HepG2 (cell line): ENCODE data around the gene ITIH3. TPM values are rescaled to one million over a fixed set of nuclear protein-coding genes. Genes with fewer than 3 reads are reported as not detected.

Experiments
- CENPT ChIP-seq: sonication (generic); formaldehyde crosslinking; IDR thresholded peaks from 2 replicates; pipeline ENCODE4 v1.8.0; 2022; ENCODE audit warnings: low read depth, mild to moderate bottlenecking, moderate library complexity, missing genetic modification reagents
- FOXP1 ChIP-seq, 2 experiments: fragments of 450-650 bp in 1 of 2; IDR thresholded peaks; 2 replicates each; pipeline ENCODE4 v1.6.1; 2017 to 2018; ENCODE audit warnings: antibody characterized with exemption in 1 of 2
- HCFC1 ChIP-seq: fragments of 150-350 bp; IDR thresholded peaks from 2 replicates; pipeline ENCODE4 v1.6.1; 2014; ENCODE audit warnings: low read depth, low read length
- HDAC6 ChIP-seq: fragments of 200-600 bp; sonication (generic); IDR thresholded peaks from 2 replicates; pipeline ENCODE4 v1.7.0; 2017; ENCODE audit warnings: mild to moderate bottlenecking, antibody characterized with exemption, low read length, low read depth
- KDM2A ChIP-seq: sonication (generic); formaldehyde crosslinking; IDR thresholded peaks from 2 replicates; pipeline ENCODE4 v1.4.0; 2020; ENCODE audit warnings: low read depth, missing genetic modification reagents, borderline replicate concordance
- MIXL1 ChIP-seq: IDR thresholded peaks from 2 replicates; pipeline ENCODE4 v1.6.1; 2016
- NCOA2 ChIP-seq: sonication (generic); formaldehyde crosslinking; IDR thresholded peaks from 2 replicates; pipeline ENCODE4 v1.8.0; 2022; ENCODE audit warnings: inconsistent platforms
- SIX4 ChIP-seq: sonication (generic); formaldehyde crosslinking; IDR thresholded peaks from 2 replicates; pipeline ENCODE4 v1.4.0; 2020; ENCODE audit warnings: missing genetic modification reagents
- SRF ChIP-seq: IDR thresholded peaks from 2 replicates; pipeline ENCODE4 v1.6.1; 2011; ENCODE audit warnings: mild to moderate bottlenecking, low read depth, low read length, moderate library complexity
- SRSF9 ChIP-seq: fragments of 200-400 bp; formaldehyde crosslinking; IDR thresholded peaks from 2 replicates; pipeline ENCODE4 v1.6.1; 2018; ENCODE audit warnings: borderline replicate concordance, mild to moderate bottlenecking, low read depth, low read length; ENCODE audit not compliant: insufficient read depth, poor library complexity, severe bottlenecking
- TARDBP ChIP-seq: sonication (generic); formaldehyde crosslinking; IDR thresholded peaks from 2 replicates; pipeline ENCODE4 v1.8.0; 2022; ENCODE audit warnings: mild to moderate bottlenecking, missing genetic modification reagents
- TEAD3 ChIP-seq: optimal IDR thresholded peaks from 2 replicates; pipeline ENCODE3; 2016; ENCODE audit warnings: borderline replicate concordance
- YEATS2 ChIP-seq: sonication (generic); formaldehyde crosslinking; IDR thresholded peaks from 2 replicates; pipeline ENCODE4 v1.4.0; 2020; ENCODE audit warnings: missing genetic modification reagents, borderline replicate concordance
- ZBTB34 ChIP-seq: sonication (generic); formaldehyde crosslinking; IDR thresholded peaks from 2 replicates; pipeline ENCODE4 v1.8.0; 2022; ENCODE audit warnings: mild to moderate bottlenecking, missing genetic modification reagents
- ZFY ChIP-seq: sonication (generic); formaldehyde crosslinking; IDR thresholded peaks from 2 replicates; pipeline ENCODE4 v1.4.0; 2020; ENCODE audit warnings: missing genetic modification reagents
- ZNF382 ChIP-seq: sonication (generic); formaldehyde crosslinking; IDR thresholded peaks from 2 replicates; pipeline ENCODE4 v1.5.0; 2020; ENCODE audit warnings: missing genetic modification reagents, mild to moderate bottlenecking, borderline replicate concordance
- ZNF607 ChIP-seq: sonication (generic); formaldehyde crosslinking; IDR thresholded peaks from 2 replicates; pipeline ENCODE4 v1.5.1; 2020; ENCODE audit warnings: missing genetic modification reagents, mild to moderate bottlenecking, borderline replicate concordance
- ZNF691 ChIP-seq: sonication (generic); formaldehyde crosslinking; IDR thresholded peaks from 2 replicates; pipeline ENCODE4 v1.4.0; 2020; ENCODE audit warnings: missing genetic modification reagents, low read depth, mild to moderate bottlenecking, borderline replicate concordance
- ZSCAN30 ChIP-seq: sonication (generic); formaldehyde crosslinking; IDR thresholded peaks from 2 replicates; pipeline ENCODE4 v1.5.0; 2020; ENCODE audit warnings: mild to moderate bottlenecking, missing genetic modification reagents
- polyA plus RNA-seq, 8 experiments: library from polyadenylated mRNA; depleted of rRNA in 3 of 8; stranded (reverse) in 7 of 8; unstranded in 1 of 8; fragments of >200 nt; fragmentation: Illumina TruSeq in 4 of 8; extraction: Trizol in 4 of 8; gene quantifications; 2 replicates each; pipeline versions ENCODE4 v1.2.1 to v1.2.3, GENCODE V29; 2011 to 2016; ENCODE audit warnings: low read depth in 4 of 8, missing spikeins in 1 of 8, mixed read lengths in 1 of 8; ENCODE audit not compliant: insufficient read depth in 1 of 8
- total RNA-seq, 5 experiments: library from RNA; depleted of rRNA; stranded (reverse); fragments of >200 nt; fragmentation: Illumina TruSeq; extraction: Trizol; gene quantifications; 2 replicates each; pipeline ENCODE4 v1.2.3, GENCODE V29; 2016; ENCODE audit warnings: low read depth in 1 of 5
- TF ChIP-seq, protein P1 (sequence below), 2 experiments: sonication (generic) in 1 of 2; formaldehyde crosslinking in 1 of 2; IDR thresholded peaks; 2 replicates each; pipeline versions ENCODE4 v1.4.0 to v1.6.1; 2018 to 2020; ENCODE audit warnings: missing genetic modification reagents in 2 of 2, borderline replicate concordance in 1 of 2, low read depth in 1 of 2, mild to moderate bottlenecking in 1 of 2, missing biosample characterization in 1 of 2
- TF ChIP-seq, protein P2 (sequence below): sonication (generic); formaldehyde crosslinking; IDR thresholded peaks from 2 replicates; pipeline ENCODE4 v1.4.0; 2020; ENCODE audit warnings: missing genetic modification reagents

ITIH3 gene
- total and polyA plus RNA-seq, 2 of the 13 experiments (the other 11 are each of a cell fraction or from before 2014, with no cell fraction given): 105 to 632 TPM

DNA sequence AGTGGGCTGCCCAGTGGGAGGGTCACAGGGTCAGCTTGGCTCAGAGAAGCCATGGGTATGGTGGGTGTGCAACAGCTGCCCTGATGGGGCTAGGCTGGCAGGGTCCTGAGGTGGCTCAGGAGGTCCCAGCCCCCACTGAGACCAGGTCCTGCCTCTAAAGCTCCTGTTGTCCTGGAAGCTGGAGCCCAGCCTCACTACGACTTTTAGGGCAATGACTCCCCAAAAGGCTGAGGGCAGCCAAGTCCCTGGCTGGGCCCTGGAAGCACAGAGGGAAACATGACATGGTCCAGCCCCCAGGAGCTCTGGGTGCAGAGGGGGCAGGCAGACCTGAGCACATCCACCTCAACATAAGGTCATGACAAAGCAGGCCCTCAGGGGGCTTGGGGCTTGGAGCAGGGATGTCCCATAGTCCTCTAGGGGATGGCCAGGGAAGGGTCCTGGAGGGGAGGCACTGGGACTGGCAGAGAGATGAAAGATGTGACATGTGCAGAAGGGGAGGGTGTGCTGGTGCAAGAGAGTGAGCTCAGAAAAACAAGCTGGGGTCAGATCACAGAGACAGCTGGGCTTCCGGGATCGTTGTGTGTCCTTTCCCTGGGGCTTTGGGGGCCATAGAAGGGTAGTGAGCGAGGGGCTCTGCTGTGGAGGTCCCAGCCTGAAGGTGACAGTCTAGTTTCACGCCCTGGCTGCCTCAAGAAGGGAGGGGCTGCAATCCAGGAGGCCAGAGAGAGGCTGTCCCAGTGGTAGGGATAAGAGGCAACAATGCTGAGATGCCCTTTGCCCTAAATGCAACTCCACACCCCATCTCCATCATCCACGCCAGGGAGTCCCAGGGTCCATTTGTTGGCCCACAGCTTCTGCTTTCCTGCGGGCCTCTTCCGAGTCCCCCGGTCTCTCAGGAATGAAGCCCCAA lies 639 bp upstream of the ITIH3 start (continued):
- TF ChIP-seq ZBTB34 (CRISPR knock-in tag): no peak
- no peak for TF ChIP-seq ZFY (CRISPR knock-in tag)
- TF ChIP-seq ZNF607: no peak
- TF ChIP-seq SRF: no peak
- TF ChIP-seq ZNF382: no peak
- TF ChIP-seq NCOA2 (CRISPR knock-in tag): no peak
- TF ChIP-seq, protein P1, sequence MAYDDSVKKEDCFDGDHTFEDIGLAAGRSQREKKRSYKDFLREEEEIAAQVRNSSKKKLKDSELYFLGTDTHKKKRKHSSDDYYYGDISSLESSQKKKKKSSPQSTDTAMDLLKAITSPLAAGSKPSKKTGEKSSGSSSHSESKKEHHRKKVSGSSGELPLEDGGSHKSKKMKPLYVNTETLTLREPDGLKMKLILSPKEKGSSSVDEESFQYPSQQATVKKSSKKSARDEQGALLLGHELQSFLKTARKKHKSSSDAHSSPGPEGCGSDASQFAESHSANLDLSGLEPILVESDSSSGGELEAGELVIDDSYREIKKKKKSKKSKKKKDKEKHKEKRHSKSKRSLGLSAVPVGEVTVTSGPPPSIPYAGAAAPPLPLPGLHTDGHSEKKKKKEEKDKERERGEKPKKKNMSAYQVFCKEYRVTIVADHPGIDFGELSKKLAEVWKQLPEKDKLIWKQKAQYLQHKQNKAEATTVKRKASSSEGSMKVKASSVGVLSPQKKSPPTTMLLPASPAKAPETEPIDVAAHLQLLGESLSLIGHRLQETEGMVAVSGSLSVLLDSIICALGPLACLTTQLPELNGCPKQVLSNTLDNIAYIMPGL (CRISPR knock-in tag; IDR thresholded peaks at IDR 0.05; ENCODE audit: borderline replicate concordance in 1 of 2, low read depth in 1 of 2): no peak
- peak; percentile 6; the same call in 1 of the 2 replicates for TF ChIP-seq ZNF691 (CRISPR knock-in tag)
- TF ChIP-seq ZSCAN30: no peak
- TF ChIP-seq, protein P2, sequence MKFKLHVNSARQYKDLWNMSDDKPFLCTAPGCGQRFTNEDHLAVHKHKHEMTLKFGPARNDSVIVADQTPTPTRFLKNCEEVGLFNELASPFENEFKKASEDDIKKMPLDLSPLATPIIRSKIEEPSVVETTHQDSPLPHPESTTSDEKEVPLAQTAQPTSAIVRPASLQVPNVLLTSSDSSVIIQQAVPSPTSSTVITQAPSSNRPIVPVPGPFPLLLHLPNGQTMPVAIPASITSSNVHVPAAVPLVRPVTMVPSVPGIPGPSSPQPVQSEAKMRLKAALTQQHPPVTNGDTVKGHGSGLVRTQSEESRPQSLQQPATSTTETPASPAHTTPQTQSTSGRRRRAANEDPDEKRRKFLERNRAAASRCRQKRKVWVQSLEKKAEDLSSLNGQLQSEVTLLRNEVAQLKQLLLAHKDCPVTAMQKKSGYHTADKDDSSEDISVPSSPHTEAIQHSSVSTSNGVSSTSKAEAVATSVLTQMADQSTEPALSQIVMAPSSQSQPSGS: 0 out of 2 replicates have a peak, but pooled peaks have one; percentile 15
- no peak for TF ChIP-seq HCFC1
- no peak for TF ChIP-seq FOXP1 (IDR thresholded peaks at IDR 0.05)
- TF ChIP-seq FOXP1 (CRISPR knock-in tag; IDR thresholded peaks at IDR 0.05): 0 out of 2 replicates have a peak, but pooled peaks have one; percentile 13
- 0 out of 2 replicates have a peak, but pooled peaks have one; percentile 9 for TF ChIP-seq SIX4 (CRISPR knock-in tag)
- no peak for TF ChIP-seq YEATS2 (CRISPR knock-in tag)
- no peak for TF ChIP-seq TEAD3 (CRISPR knock-in tag)
- no peak for TF ChIP-seq HDAC6
- TF ChIP-seq SRSF9: no peak
- no peak for TF ChIP-seq CENPT (CRISPR knock-in tag)
- 0 out of 2 replicates have a peak, but pooled peaks have one; percentile 1 for TF ChIP-seq KDM2A (CRISPR knock-in tag)
- TF ChIP-seq MIXL1 (CRISPR knock-in tag): no peak
- TF ChIP-seq TARDBP (CRISPR knock-in tag): 0 out of 2 replicates have a peak, but pooled peaks have one; percentile 2
